H1 (cell line): ENCODE data around the gene OLFM3. TPM values are rescaled to one million over a fixed set of nuclear protein-coding genes. Genes with fewer than 3 reads are reported as not detected.

Source experiments
- ATF3 ChIP-seq: IDR thresholded peaks from 2 replicates; pipeline ENCODE4 v1.6.1; 2011; ENCODE audit warnings: low read depth, mild to moderate bottlenecking, low read length; ENCODE audit not compliant: insufficient read depth
- MAX ChIP-seq: IDR thresholded peaks from 2 replicates; pipeline ENCODE4 v1.6.1; 2012; ENCODE audit warnings: inconsistent platforms
- polyA plus RNA-seq, 7 experiments: library from polyadenylated mRNA; depleted of rRNA in 3 of 7; stranded (reverse) in 5 of 7; unstranded in 2 of 7; fragments of >200 nt in 5 of 7; fragments of 200-250 nt in 2 of 7; gene quantifications; 1 replicate in 5 of 7; 2 replicates in 1 of 7; 4 replicates in 1 of 7; pipeline versions ENCODE4 v1.2.1 to v1.2.3, GENCODE V29; 2011 to 2013; ENCODE audit warnings: missing spikeins in 2 of 7, mixed read lengths in 2 of 7
- total RNA-seq: library from RNA; stranded (reverse); fragmentation: NEBNext Ultra II Directional; extraction: Animal tissue kit (Norgen Biotek cat#: 25700); gene quantifications from 2 replicates; pipeline ENCODE4 v1.2.1, GENCODE V29; 2021

Gene OLFM3
- total and polyA plus RNA-seq, 2 of the 8 experiments (the other 6 are each of a cell fraction or from before 2014, with no cell fraction given) = 0.30 to 0.32 TPM

- TF ChIP-seq ATF3 = no peak
- 0 out of 2 replicates have a peak, but pooled peaks have one; percentile 14 for TF ChIP-seq MAX
- TF ChIP-seq, all 59 proteins: peak for 9
Measured at GRCh38 chr1:101843160-101843559, 153.6 kb downstream of the OLFM3 start (continued).
